IPS-11a (cell line): ENCODE data around the gene PIF1.

Experiments used
- H3K4me3 ChIP-seq: one replicate; pipeline ENCODE4 v1.5.1; 2013; ENCODE audit warnings: low read depth, low read length, control low read depth

The PIF1 gene

GRCh38 chr15:64775551-64776401 is 49.7 kb downstream of the PIF1 start, which contains the start of gene RBPMS2:
Gene RBPMS2, minus strand, starts transcription at chr15:64775589. Its CDS starts 270 bp downstream, at chr15:64775319.
- H3K4me3 ChIP-seq = peak within 1 kb of the TSS; percentile 94

GRCh38 chr15:64774629-64775493 is 50.6 kb downstream of the PIF1 start:
- peak overlapping the region; percentile 94 for H3K4me3 ChIP-seq

- peak overlapping the region; percentile 94 for H3K4me3 ChIP-seq
Observed at GRCh38 chr15:64774037-64774628, 51.3 kb downstream of the PIF1 start.

DNA sequence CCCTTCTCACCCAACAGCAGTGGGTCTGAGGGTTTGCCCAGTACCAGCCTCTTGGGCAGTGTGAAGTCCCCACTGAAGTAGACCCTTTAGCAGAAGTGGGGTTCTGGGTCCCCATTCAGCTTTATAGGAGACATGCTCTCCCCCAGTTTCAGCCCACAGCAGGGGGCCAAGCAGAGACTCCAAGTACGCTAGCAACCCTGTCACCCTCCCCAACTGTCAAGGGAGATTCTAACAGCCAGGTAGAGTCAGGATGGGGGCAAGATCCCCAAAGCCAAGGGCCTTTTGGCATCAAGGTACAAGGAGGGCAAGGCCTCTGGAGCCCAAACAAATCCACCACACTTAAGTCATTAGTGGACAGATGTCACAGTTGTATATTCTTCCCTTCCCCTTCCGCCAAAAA is 51.8 kb downstream of the PIF1 start:
- H3K4me3 ChIP-seq = peak overlapping the region; percentile 94

GRCh38 chr15:64772964-64773363 is 52.5 kb downstream of the PIF1 start:
- peak overlapping the region; percentile 94 for H3K4me3 ChIP-seq

DNA sequence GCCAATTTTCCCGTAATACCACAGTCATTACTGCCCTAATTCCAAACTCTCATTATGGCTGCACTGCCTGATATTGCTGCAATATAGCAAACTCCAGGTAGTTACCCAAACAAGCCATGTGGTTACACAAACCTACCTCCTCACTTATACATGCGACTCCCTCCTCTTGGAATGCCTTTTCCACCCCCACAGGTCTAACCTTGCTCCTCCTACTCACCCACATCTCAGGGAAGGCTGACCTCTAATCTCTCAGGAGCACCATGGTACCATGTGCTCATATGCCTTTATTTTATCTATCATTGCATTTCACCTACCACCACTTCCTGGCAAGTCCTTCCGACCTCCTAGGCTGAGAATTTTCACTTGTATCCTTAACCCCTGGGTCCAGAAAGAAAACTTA is 53.0 kb downstream of the PIF1 start:
- peak overlapping the region; percentile 94 for H3K4me3 ChIP-seq

- H3K4me3 ChIP-seq = no peak overlapping the region
Observed at GRCh38 chr15:64770626-64771025, 54.8 kb downstream of the PIF1 start.

GRCh38 chr15:64767203-64767602 is 58.2 kb downstream of the PIF1 start:
- H3K4me3 ChIP-seq = no peak overlapping the region

GRCh38 chr15:64766058-64766457 is 59.4 kb downstream of the PIF1 start:
- H3K4me3 ChIP-seq = no peak overlapping the region
